ENCODE data around the gene CIAO1. TPM values are rescaled to one million over a fixed set of nuclear protein-coding genes. Genes with fewer than 3 reads are reported as not detected.

The CIAO1 gene
- total RNA-seq, 1 experiment from 2014 or later, result 82.8 TPM

DNA sequence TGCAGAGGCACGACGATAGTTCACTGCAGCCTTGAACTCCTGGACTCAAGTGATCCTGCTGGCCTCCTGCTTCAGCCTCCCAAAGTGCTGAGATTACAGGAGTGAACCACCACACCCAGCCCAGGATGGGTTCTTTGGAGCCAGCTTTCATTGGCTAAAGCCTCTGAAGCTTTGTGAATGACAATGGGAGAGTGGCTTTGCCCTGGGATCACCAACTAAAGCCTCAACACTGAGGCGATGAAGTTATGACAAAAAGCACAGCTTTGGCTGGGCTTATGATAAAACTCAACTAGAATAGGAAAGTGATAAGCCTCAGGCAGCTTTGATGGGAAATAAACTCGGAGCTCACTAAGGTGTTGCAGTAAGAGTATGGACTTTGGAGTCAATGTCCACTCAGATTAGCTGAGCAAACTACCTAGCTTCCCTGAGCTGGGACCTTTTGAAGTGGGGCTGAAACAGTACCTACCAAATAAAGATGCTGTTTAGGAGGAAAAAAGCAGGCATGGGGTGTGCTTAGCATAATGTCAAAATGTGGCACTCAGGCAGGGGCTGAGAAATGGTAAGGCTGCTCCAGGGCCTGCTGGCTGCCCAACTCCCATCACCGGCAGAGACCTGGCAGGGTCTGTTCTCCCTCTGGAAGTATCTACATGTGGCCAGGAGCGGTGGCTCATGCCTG lies 4.6 kb upstream of the CIAO1 start:
- ATAC-seq (no peak), DNase-seq (ENCODE audit: low spot score) (no peak)
- Mint-ChIP-seq H3K27ac (0 out of 2 replicates have a peak overlapping the region, but pooled peaks have one; percentile 97), H3K9me3 (no peaks in the 10 kb centered on the region), H3K4me1 (peaks cover 31% of the 10 kb centered on the region), H3K27me3 (ENCODE audit: low read depth) (no peaks in the 10 kb centered on the region), H3K4me3 (no peak overlapping the region), H3K36me3 (peaks cover 4% of the 10 kb centered on the region)
- TF ChIP-seq, protein P1, sequence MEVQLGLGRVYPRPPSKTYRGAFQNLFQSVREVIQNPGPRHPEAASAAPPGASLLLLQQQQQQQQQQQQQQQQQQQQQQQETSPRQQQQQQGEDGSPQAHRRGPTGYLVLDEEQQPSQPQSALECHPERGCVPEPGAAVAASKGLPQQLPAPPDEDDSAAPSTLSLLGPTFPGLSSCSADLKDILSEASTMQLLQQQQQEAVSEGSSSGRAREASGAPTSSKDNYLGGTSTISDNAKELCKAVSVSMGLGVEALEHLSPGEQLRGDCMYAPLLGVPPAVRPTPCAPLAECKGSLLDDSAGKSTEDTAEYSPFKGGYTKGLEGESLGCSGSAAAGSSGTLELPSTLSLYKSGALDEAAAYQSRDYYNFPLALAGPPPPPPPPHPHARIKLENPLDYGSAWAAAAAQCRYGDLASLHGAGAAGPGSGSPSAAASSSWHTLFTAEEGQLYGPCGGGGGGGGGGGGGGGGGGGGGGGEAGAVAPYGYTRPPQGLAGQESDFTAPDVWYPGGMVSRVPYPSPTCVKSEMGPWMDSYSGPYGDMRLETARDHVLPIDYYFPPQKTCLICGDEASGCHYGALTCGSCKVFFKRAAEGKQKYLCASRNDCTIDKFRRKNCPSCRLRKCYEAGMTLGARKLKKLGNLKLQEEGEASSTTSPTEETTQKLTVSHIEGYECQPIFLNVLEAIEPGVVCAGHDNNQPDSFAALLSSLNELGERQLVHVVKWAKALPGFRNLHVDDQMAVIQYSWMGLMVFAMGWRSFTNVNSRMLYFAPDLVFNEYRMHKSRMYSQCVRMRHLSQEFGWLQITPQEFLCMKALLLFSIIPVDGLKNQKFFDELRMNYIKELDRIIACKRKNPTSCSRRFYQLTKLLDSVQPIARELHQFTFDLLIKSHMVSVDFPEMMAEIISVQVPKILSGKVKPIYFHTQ (CRISPR knock-in tag; IDR thresholded peaks at IDR 0.05), result no peak
- TF ChIP-seq PRRX2 (CRISPR knock-in tag; IDR thresholded peaks at IDR 0.05) (no peak), MYBL2 (CRISPR knock-in tag; IDR thresholded peaks at IDR 0.05) (no peak), ERG (CRISPR knock-in tag; IDR thresholded peaks at IDR 0.05) (no peak)
- POLR2A ChIA-PET, result interaction anchor here (1.1 to 1.6 kb wide), 2 partner anchors 53 to 87 kb away, joined by 3 to 7 read pairs; partner anchors contain the start of gene STARD7
- CTCF ChIA-PET, result interaction anchor here (0.8 to 2.9 kb wide), 17 partner anchors 15 to 269 kb away, joined by 3 to 17 read pairs (median 5); partner anchors contain the start of genes ANKRD36C, ASTL, ITPRIPL1 and STARD7

DNA sequence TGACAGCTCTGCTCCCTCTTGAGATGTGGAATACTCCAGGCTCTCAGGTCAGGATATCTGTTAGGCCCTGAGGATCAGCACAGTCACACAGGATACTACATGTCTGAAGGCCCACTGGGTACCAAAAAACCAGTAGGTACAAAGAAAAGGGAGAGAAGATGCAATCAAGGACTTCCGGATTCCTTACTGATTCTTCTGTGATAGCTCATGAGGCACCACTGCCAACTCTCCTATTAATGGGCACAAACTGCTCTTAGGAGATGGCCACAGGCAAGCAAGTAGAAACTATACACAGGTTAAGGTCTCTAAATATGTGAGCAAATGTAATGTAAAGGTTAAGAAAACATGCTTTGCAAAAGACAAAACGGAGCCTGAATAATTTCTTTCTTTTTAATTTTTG lies 3.7 kb upstream of the CIAO1 start:
- Mint-ChIP-seq H3K27me3 (ENCODE audit: low read depth) (no peaks in the 10 kb centered on the region), H3K36me3 (peaks cover 5% of the 10 kb centered on the region), H3K9me3 (no peaks in the 10 kb centered on the region), H3K4me3 (no peak overlapping the region), H3K27ac (no peak overlapping the region), H3K4me1 (peaks cover 35% of the 10 kb centered on the region)
- no peak for TF ChIP-seq HMGXB4 (CRISPR knock-in tag; IDR thresholded peaks at IDR 0.05)
- no peak for TF ChIP-seq ZNF232 (CRISPR knock-in tag; IDR thresholded peaks at IDR 0.05)
- no peak for TF ChIP-seq ZNF281 (CRISPR knock-in tag; IDR thresholded peaks at IDR 0.05)
- no peak for TF ChIP-seq GRHL2 (CRISPR knock-in tag; IDR thresholded peaks at IDR 0.05; ENCODE audit: insufficient replicate concordance, severe bottlenecking)
- no peak for TF ChIP-seq GTF2I (CRISPR knock-in tag; conservative IDR thresholded peaks at IDR 0.05)
- no peak for TF ChIP-seq ZNF138 (CRISPR knock-in tag; conservative IDR thresholded peaks at IDR 0.05)
- TF ChIP-seq SOX15 (CRISPR knock-in tag; IDR thresholded peaks at IDR 0.05), result no peak
- no peak for TF ChIP-seq TCF7 (CRISPR knock-in tag; IDR thresholded peaks at IDR 0.05; ENCODE audit: low read depth)
- no peak for TF ChIP-seq ZNF263 (CRISPR knock-in tag; IDR thresholded peaks at IDR 0.05; ENCODE audit: low read depth)
- no peak for TF ChIP-seq IRF2 (CRISPR knock-in tag; IDR thresholded peaks at IDR 0.05; ENCODE audit: borderline replicate concordance, low read depth)
- TF ChIP-seq, protein P2, sequence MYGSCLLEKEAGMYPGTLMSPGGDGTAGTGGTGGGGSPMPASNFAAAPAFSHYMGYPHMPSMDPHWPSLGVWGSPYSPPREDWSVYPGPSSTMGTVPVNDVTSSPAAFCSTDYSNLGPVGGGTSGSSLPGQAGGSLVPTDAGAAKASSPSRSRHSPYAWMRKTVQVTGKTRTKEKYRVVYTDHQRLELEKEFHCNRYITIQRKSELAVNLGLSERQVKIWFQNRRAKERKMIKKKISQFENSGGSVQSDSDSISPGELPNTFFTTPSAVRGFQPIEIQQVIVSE (CRISPR knock-in tag; IDR thresholded peaks at IDR 0.05; ENCODE audit: borderline replicate concordance), result no peak
- DNase-seq (ENCODE audit: low spot score), result no peak
- ChIA-PET CTCF (interaction anchor here (0.9 kb wide), 1 partner anchor 49 kb away, joined by 5 read pairs; no protein-coding TSS in a partner anchor), POLR2A (no interaction called here)
- no peak for ATAC-seq

All from WTC11 (cell line).